IgD-negative memory B cell (primary cell): ENCODE measurements around the gene RGL1. TPM values are rescaled to one million over a fixed set of nuclear protein-coding genes. Genes with fewer than 3 reads are reported as not detected.

Experiments used
- H3K27ac Mint-ChIP-seq, 3 donors: one replicate each; pipeline ENCODE4 v1.8.0; 2020 to 2022; ENCODE audit warnings: mild to moderate bottlenecking in 3 of 3, mixed read lengths in 3 of 3, moderate library complexity in 1 of 3
- H3K27me3 Mint-ChIP-seq: one replicate; pipeline ENCODE4 v1.8.0; 2021; ENCODE audit warnings: mixed read lengths
- H3K36me3 Mint-ChIP-seq: one replicate; pipeline ENCODE4 v1.8.0; 2020; ENCODE audit warnings: mild to moderate bottlenecking, mixed read lengths
- H3K4me1 Mint-ChIP-seq, 3 donors: one replicate each; pipeline ENCODE4 v1.8.0; 2020 to 2022; ENCODE audit warnings: mixed read lengths in 3 of 3, mild to moderate bottlenecking in 1 of 3
- H3K4me3 Mint-ChIP-seq, 4 donors: one replicate each; pipeline ENCODE4 v1.8.0; 2020 to 2022; ENCODE audit warnings: mild to moderate bottlenecking in 4 of 4, mixed read lengths in 4 of 4, moderate library complexity in 3 of 4
- H3K9me3 Mint-ChIP-seq, 3 donors: one replicate each; pipeline ENCODE4 v1.8.0; 2020 to 2021; ENCODE audit warnings: mixed read lengths in 3 of 3, mild to moderate bottlenecking in 1 of 3
- polyA plus RNA-seq: library from polyadenylated mRNA; unstranded; fragments of 300-500 nt; fragmentation: Illumina TruSeq; gene quantifications from one replicate; pipeline ENCODE4 v1.2.3, GENCODE V29; 2021

Gene RGL1
- polyA plus RNA-seq, 1 donor from 2014 or later: not detected

DNA sequence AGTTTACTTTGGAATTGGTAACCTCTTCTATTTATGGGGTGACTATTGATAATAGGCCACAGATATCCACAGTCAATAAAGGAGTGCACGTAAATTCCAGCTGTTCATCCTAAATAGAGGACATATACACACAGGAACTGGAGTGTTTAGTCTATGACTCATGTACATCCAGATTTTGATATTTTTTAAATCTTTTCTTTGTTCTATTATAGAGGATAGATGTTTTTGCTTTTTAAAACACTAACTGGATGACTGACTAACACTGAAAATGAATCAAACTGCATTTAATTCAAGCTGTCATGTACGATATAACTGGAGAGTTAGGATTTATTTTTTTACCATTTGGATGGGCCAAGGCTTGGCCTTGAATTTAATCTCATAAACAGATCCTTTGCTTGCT lies 45.9 kb downstream of the RGL1 start:
- Mint-ChIP-seq H3K4me1 (no peaks in the 10 kb centered on the region), H3K27ac (no peak overlapping the region), H3K9me3 (no peaks in the 10 kb centered on the region), H3K27me3 (no peaks in the 10 kb centered on the region), H3K4me3 (no peak overlapping the region), H3K36me3 (no peaks in the 10 kb centered on the region)

DNA sequence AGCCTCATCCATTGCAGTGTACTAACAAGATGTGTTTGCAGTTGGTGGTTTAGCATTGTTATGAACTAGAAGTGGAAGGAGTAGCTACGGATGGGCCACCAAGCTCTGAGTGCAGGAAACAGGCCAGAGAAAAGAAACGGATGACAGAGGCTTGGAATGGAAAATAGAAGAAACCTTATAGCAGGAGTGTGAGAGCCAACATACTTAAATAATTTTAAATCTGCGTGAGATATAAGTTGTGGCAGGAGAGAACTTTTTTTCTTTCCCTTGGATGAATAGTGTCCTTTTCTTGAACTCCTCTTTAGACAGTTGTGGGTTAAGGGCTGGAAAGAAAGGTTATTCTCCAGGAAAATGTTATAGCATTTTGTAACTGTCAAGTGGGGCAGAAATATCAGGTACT lies 54.2 kb downstream of the RGL1 start:
- Mint-ChIP-seq H3K27ac (no peak overlapping the region), H3K27me3 (no peaks in the 10 kb centered on the region), H3K4me1 (peaks cover 0 to 1% (median 0%) of the 10 kb centered on the region in 3 donors), H3K9me3 (no peaks in the 10 kb centered on the region), H3K36me3 (peaks cover 1% of the 10 kb centered on the region), H3K4me3 (no peak overlapping the region)

DNA sequence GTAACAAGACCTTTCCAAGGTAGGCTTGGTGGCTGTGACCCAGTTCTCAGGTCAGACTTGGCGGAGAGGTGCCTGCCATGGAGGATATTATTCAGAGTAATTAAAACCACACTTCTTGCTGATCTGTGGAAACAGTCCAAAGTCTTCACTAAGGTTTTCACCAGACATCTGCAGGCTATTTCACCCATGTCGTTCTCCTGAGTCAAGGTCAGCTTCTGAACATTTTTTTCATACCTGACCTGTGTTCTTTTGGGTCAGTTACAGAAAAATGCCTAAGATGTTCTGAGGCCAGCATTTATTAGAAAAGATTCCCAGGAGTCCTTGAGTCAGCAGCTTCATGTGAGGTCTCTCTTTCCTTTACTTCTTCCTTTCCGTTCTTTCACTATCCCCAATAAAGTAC lies 54.9 kb downstream of the RGL1 start:
- Mint-ChIP-seq H3K27ac (no peak overlapping the region), H3K4me3 (peak overlapping the region in 1 of 4 donors; percentile 10), H3K36me3 (peaks cover 1% of the 10 kb centered on the region), H3K4me1 (peaks cover 0 to 1% (median 0%) of the 10 kb centered on the region in 3 donors), H3K27me3 (no peaks in the 10 kb centered on the region), H3K9me3 (peaks cover 0 to 2% (median 0%) of the 10 kb centered on the region in 3 donors)

- no peak overlapping the region for H3K27ac Mint-ChIP-seq
- H3K9me3 Mint-ChIP-seq: peaks cover 0 to 2% (median 0%) of the 10 kb centered on the region in 3 donors
- H3K36me3 Mint-ChIP-seq: peaks cover 1% of the 10 kb centered on the region
- peaks cover 0 to 1% (median 0%) of the 10 kb centered on the region in 3 donors for H3K4me1 Mint-ChIP-seq
- H3K27me3 Mint-ChIP-seq: no peaks in the 10 kb centered on the region
- H3K4me3 Mint-ChIP-seq: no peak overlapping the region
Measured at GRCh38 chr1:183862967-183863366, 58.0 kb downstream of the RGL1 start.

GRCh38 chr1:183863852-183864251 lies 58.9 kb downstream of the RGL1 start:
- H3K9me3 Mint-ChIP-seq: peaks cover 0 to 2% (median 0%) of the 10 kb centered on the region in 3 donors
- peaks cover 0 to 1% (median 0%) of the 10 kb centered on the region in 3 donors for H3K4me1 Mint-ChIP-seq
- H3K27ac Mint-ChIP-seq: no peak overlapping the region
- no peaks in the 10 kb centered on the region for H3K36me3 Mint-ChIP-seq
- no peak overlapping the region for H3K4me3 Mint-ChIP-seq
- H3K27me3 Mint-ChIP-seq: no peaks in the 10 kb centered on the region

DNA sequence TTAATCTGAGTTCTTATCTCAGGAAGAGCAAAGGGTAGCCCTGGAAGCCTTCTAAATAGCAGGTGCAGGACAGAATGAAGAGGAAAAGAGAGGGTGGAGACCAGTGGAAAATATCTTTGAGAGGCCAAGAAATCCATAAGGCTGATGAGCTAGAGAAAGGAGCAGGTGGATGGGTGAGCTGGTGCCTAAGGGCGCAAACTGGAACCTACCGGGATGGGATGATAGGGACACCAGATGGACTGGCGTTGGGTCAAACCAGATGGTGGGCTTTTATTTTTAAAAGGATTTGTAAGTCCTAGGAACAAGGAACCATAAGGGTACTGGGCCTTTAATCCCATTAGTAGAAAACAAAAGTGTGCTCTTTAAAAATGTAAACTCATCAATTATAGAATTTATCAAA lies 59.7 kb downstream of the RGL1 start:
- Mint-ChIP-seq H3K4me3 (no peak overlapping the region), H3K27ac (no peak overlapping the region), H3K36me3 (no peaks in the 10 kb centered on the region), H3K9me3 (peaks cover 0 to 2% (median 0%) of the 10 kb centered on the region in 3 donors), H3K27me3 (no peaks in the 10 kb centered on the region), H3K4me1 (peaks cover 0 to 1% (median 0%) of the 10 kb centered on the region in 3 donors)

- no peak overlapping the region for H3K27ac Mint-ChIP-seq
- H3K4me3 Mint-ChIP-seq: no peak overlapping the region
- peaks cover 1% of the 10 kb centered on the region for H3K27me3 Mint-ChIP-seq
- H3K4me1 Mint-ChIP-seq: no peaks in the 10 kb centered on the region
- H3K36me3 Mint-ChIP-seq: no peaks in the 10 kb centered on the region
- peaks cover 0 to 2% (median 0%) of the 10 kb centered on the region in 3 donors for H3K9me3 Mint-ChIP-seq
Measured at GRCh38 chr1:183869230-183869629, 64.3 kb downstream of the RGL1 start.

- H3K36me3 Mint-ChIP-seq: no peaks in the 10 kb centered on the region
- H3K9me3 Mint-ChIP-seq: peaks cover 0 to 2% (median 0%) of the 10 kb centered on the region in 3 donors
- H3K27ac Mint-ChIP-seq: no peak overlapping the region
- peaks cover 1% of the 10 kb centered on the region for H3K27me3 Mint-ChIP-seq
- no peak overlapping the region for H3K4me3 Mint-ChIP-seq
- H3K4me1 Mint-ChIP-seq: no peaks in the 10 kb centered on the region
Measured at GRCh38 chr1:183869664-183870063, 64.7 kb downstream of the RGL1 start.

GRCh38 chr1:183870351-183871077 lies 65.6 kb downstream of the RGL1 start:
- H3K4me3 Mint-ChIP-seq: no peak overlapping the region
- no peaks in the 10 kb centered on the region for H3K4me1 Mint-ChIP-seq
- H3K27ac Mint-ChIP-seq: no peak overlapping the region
- peaks cover 0 to 2% (median 0%) of the 10 kb centered on the region in 3 donors for H3K9me3 Mint-ChIP-seq
- H3K27me3 Mint-ChIP-seq: peaks cover 1% of the 10 kb centered on the region
- H3K36me3 Mint-ChIP-seq: no peaks in the 10 kb centered on the region

DNA sequence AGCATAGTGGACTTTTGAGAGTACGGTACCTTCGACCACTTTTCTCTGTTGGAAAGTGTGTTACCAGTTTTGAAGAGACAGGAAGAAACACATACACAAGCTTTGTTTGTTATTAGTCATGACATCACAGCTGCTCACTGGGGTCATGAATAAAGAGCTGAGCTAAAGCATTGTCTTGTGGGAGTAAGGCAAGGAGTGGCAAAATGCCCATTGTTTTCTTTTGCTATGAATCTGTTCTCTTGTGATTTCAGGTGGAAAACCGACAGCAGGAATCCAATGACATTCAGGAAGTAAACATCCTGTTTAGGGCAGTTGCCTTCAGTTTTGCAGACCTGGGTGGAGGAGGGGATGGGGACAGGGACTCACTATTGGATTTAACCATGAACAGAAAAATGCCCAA lies 66.2 kb downstream of the RGL1 start:
- H3K4me3 Mint-ChIP-seq: no peak overlapping the region
- peaks cover 1% of the 10 kb centered on the region for H3K27me3 Mint-ChIP-seq
- no peaks in the 10 kb centered on the region for H3K36me3 Mint-ChIP-seq
- H3K9me3 Mint-ChIP-seq: peaks cover 0 to 2% (median 0%) of the 10 kb centered on the region in 3 donors
- H3K4me1 Mint-ChIP-seq: no peaks in the 10 kb centered on the region
- H3K27ac Mint-ChIP-seq: no peak overlapping the region

GRCh38 chr1:183871601-183872000 lies 66.7 kb downstream of the RGL1 start:
- H3K4me3 Mint-ChIP-seq: no peak overlapping the region
- no peak overlapping the region for H3K27ac Mint-ChIP-seq
- no peaks in the 10 kb centered on the region for H3K36me3 Mint-ChIP-seq
- H3K9me3 Mint-ChIP-seq: peaks cover 0 to 2% (median 0%) of the 10 kb centered on the region in 3 donors
- peaks cover 1% of the 10 kb centered on the region for H3K27me3 Mint-ChIP-seq
- no peaks in the 10 kb centered on the region for H3K4me1 Mint-ChIP-seq

DNA sequence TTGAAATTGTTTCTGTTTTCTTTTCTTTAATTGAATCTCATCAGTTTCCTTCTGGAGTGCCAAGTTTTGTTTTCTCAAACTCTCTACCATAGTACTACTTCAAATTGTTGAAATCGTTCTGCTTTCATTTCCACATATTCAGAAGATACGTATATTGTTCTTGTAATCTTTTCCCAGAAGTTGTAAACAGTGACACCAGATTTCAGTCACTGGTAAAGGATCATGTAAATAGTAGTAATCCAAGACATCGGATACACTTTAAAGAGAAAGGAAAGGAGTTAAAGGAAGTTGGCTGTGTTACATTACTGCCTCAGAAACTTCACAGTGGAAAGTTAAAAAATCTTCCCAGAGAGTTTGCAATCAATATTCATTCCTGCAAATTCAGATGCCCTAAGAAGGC lies 67.5 kb downstream of the RGL1 start:
- peaks cover 0 to 2% (median 0%) of the 10 kb centered on the region in 3 donors for H3K9me3 Mint-ChIP-seq
- no peak overlapping the region for H3K27ac Mint-ChIP-seq
- H3K36me3 Mint-ChIP-seq: no peaks in the 10 kb centered on the region
- peaks cover 1% of the 10 kb centered on the region for H3K27me3 Mint-ChIP-seq
- H3K4me1 Mint-ChIP-seq: no peaks in the 10 kb centered on the region
- no peak overlapping the region for H3K4me3 Mint-ChIP-seq

DNA sequence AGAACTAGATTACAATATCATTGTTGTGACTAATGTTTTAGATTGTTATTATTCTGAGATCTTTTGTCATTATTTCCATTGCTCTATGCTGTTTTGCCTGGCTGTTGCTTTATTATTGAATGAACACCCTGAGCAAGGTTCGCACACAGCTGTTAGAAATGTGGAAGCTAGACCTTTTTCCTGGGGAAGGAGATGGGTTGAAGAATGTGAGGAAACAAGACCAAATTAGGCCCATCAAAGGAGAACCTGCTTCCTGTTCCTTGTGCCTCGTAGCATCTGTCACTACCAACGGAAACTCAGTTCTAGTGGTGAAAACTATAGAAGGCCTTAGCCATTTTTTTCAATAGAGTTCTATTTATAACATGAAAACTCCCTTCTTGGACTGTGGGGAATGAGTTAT lies 68.7 kb downstream of the RGL1 start:
- Mint-ChIP-seq H3K36me3 (no peaks in the 10 kb centered on the region), H3K4me1 (no peaks in the 10 kb centered on the region), H3K4me3 (no peak overlapping the region), H3K27ac (no peak overlapping the region), H3K9me3 (peaks cover 0 to 2% (median 0%) of the 10 kb centered on the region in 3 donors), H3K27me3 (peaks cover 1% of the 10 kb centered on the region)

- Mint-ChIP-seq H3K27me3 (no peaks in the 10 kb centered on the region), H3K4me1 (no peaks in the 10 kb centered on the region), H3K36me3 (no peaks in the 10 kb centered on the region), H3K9me3 (peaks cover 0 to 2% (median 0%) of the 10 kb centered on the region in 3 donors), H3K4me3 (no peak overlapping the region), H3K27ac (no peak overlapping the region)
Measured at GRCh38 chr1:183876309-183876708, 71.4 kb downstream of the RGL1 start.

DNA sequence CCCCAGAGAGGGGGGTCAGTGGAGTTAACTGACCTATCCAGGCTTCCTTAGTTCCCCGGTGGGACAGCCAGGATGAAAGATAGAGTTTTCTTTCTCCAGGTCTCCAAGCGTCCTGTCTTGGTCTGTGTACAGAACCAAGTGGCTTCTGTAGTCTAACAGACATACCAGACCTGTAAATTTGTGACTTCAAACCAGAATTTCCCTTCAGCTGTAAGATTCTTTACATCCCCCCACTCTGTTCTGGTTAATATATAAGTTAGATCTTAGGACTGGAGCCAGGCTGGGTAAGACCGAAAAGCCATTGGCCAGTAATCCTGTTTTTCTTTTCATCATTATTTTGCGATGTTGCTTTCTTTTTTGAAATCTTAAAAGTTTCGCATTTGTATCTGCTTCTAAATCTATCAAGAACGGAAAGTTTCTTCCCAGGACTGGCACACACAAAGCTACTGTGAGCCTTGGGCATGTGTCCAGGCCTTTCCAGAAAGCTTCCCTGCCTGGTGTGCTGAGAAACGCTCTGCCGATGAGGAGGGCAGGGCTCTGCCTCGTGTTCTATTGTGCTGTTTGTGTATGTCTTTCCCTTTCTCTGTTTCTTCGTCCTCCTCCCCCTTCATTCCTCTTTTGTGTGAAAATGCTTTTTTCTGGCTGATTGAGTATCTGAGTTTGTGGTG lies 72.3 kb downstream of the RGL1 start:
- Mint-ChIP-seq H3K4me3 (no peak overlapping the region), H3K9me3 (peaks cover 0 to 2% (median 0%) of the 10 kb centered on the region in 3 donors), H3K27ac (no peak overlapping the region), H3K27me3 (no peaks in the 10 kb centered on the region), H3K36me3 (no peaks in the 10 kb centered on the region), H3K4me1 (no peaks in the 10 kb centered on the region)

DNA sequence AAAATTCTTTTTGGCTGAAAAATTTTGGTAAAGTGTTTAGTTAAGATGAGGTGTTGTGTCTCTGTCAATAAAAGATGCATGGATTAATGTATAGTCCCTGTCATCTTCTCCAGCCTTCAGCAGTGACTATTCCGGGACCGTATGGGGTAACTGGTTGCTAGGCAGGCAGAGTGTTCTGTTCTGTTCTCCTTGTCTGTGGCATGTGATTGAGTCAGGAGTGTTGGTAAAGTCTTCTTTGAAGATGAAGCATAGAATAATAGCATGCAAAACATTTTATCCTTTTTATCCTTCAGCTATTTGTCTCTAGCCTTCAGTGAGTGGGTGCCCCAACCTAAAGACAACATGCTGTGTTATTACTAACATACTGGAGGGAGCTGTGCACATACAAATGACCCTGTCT lies 74.6 kb downstream of the RGL1 start:
- Mint-ChIP-seq H3K4me3 (no peak overlapping the region), H3K27me3 (no peaks in the 10 kb centered on the region), H3K27ac (no peak overlapping the region), H3K36me3 (no peaks in the 10 kb centered on the region), H3K4me1 (no peaks in the 10 kb centered on the region), H3K9me3 (no peaks in the 10 kb centered on the region)
